HepG2 (cell line): Measurements from ENCODE around the gene P2RY6. TPM values are rescaled to one million over a fixed set of nuclear protein-coding genes. Genes with fewer than 3 reads are reported as not detected.

ENCODE experiments used
- DBP ChIP-seq: sonication (generic); formaldehyde crosslinking; IDR thresholded peaks from 2 replicates; pipeline ENCODE4 v1.4.0; 2020; ENCODE audit warnings: missing genetic modification reagents; ENCODE audit errors: not compliant biosample characterization
- FIP1L1 ChIP-seq: fragments of 200-400 bp; formaldehyde crosslinking; IDR thresholded peaks from 2 replicates; pipeline ENCODE4 v1.6.1; 2018; ENCODE audit warnings: low read depth, mild to moderate bottlenecking, low read length, moderate library complexity, borderline replicate concordance; ENCODE audit not compliant: insufficient read depth
- FOXA3 ChIP-seq: IDR thresholded peaks from 2 replicates; pipeline ENCODE4 v1.6.1; 2016; ENCODE audit warnings: missing genetic modification reagents, missing compliant biosample characterization
- NFYB ChIP-seq: sonication (generic); formaldehyde crosslinking; IDR thresholded peaks from 2 replicates; pipeline ENCODE4 v1.4.0; 2020; ENCODE audit warnings: missing genetic modification reagents
- PCBP1 ChIP-seq: fragments of 200-400 bp; formaldehyde crosslinking; IDR thresholded peaks from 2 replicates; pipeline ENCODE4 v1.6.1; 2017; ENCODE audit warnings: mild to moderate bottlenecking, low read depth, low read length, borderline replicate concordance
- PRDM15 ChIP-seq: sonication (generic); formaldehyde crosslinking; IDR thresholded peaks from 2 replicates; pipeline ENCODE4 v1.4.0; 2020; ENCODE audit warnings: missing genetic modification reagents
- RBM22 ChIP-seq: fragments of 200-400 bp; formaldehyde crosslinking; optimal IDR thresholded peaks from 2 replicates; pipeline ENCODE3; 2017; ENCODE audit warnings: mild to moderate bottlenecking, low read length, moderate library complexity
- RXRB ChIP-seq: IDR thresholded peaks from 2 replicates; pipeline ENCODE4 v1.6.1; 2016; ENCODE audit warnings: borderline replicate concordance, missing genetic modification reagents, missing compliant biosample characterization
- SMAD3 ChIP-seq: sonication (generic); formaldehyde crosslinking; IDR thresholded peaks from 2 replicates; pipeline ENCODE4 v1.4.0; 2020; ENCODE audit warnings: missing genetic modification reagents
- SOX5 ChIP-seq: IDR thresholded peaks from 2 replicates; pipeline ENCODE4 v1.6.1; 2016; ENCODE audit warnings: borderline replicate concordance
- TFDP2 ChIP-seq: sonication (generic); formaldehyde crosslinking; IDR thresholded peaks from 2 replicates; pipeline ENCODE4 v1.4.0; 2020; ENCODE audit warnings: missing genetic modification reagents
- ZNF496 ChIP-seq: sonication (generic); formaldehyde crosslinking; IDR thresholded peaks from 2 replicates; pipeline ENCODE4 v1.8.1; 2023; ENCODE audit warnings: mild to moderate bottlenecking, moderate library complexity, missing genetic modification reagents; ENCODE audit not compliant: insufficient replicate concordance
- ZNF639 ChIP-seq: conservative IDR thresholded peaks from 2 replicates; pipeline ENCODE4 v1.6.1; 2018; ENCODE audit warnings: missing genetic modification reagents
- polyA plus RNA-seq, 8 experiments: library from polyadenylated mRNA; depleted of rRNA in 3 of 8; stranded (reverse) in 7 of 8; unstranded in 1 of 8; fragments of >200 nt; fragmentation: Illumina TruSeq in 4 of 8; extraction: Trizol in 4 of 8; gene quantifications; 2 replicates each; pipeline versions ENCODE4 v1.2.1 to v1.2.3, GENCODE V29; 2011 to 2016; ENCODE audit warnings: low read depth in 4 of 8, missing spikeins in 1 of 8, mixed read lengths in 1 of 8; ENCODE audit not compliant: insufficient read depth in 1 of 8
- total RNA-seq, 5 experiments: library from RNA; depleted of rRNA; stranded (reverse); fragments of >200 nt; fragmentation: Illumina TruSeq; extraction: Trizol; gene quantifications; 2 replicates each; pipeline ENCODE4 v1.2.3, GENCODE V29; 2016; ENCODE audit warnings: low read depth in 1 of 5
- TF ChIP-seq, protein P1 (sequence below): sonication (generic); formaldehyde crosslinking; IDR thresholded peaks from 2 replicates; pipeline ENCODE4 v1.4.0; 2020; ENCODE audit warnings: missing genetic modification reagents

The P2RY6 gene
- total and polyA plus RNA-seq, 2 of the 13 experiments (the other 11 are each of a cell fraction or from before 2014, with no cell fraction given) = 0.09 to 0.29 TPM

DNA sequence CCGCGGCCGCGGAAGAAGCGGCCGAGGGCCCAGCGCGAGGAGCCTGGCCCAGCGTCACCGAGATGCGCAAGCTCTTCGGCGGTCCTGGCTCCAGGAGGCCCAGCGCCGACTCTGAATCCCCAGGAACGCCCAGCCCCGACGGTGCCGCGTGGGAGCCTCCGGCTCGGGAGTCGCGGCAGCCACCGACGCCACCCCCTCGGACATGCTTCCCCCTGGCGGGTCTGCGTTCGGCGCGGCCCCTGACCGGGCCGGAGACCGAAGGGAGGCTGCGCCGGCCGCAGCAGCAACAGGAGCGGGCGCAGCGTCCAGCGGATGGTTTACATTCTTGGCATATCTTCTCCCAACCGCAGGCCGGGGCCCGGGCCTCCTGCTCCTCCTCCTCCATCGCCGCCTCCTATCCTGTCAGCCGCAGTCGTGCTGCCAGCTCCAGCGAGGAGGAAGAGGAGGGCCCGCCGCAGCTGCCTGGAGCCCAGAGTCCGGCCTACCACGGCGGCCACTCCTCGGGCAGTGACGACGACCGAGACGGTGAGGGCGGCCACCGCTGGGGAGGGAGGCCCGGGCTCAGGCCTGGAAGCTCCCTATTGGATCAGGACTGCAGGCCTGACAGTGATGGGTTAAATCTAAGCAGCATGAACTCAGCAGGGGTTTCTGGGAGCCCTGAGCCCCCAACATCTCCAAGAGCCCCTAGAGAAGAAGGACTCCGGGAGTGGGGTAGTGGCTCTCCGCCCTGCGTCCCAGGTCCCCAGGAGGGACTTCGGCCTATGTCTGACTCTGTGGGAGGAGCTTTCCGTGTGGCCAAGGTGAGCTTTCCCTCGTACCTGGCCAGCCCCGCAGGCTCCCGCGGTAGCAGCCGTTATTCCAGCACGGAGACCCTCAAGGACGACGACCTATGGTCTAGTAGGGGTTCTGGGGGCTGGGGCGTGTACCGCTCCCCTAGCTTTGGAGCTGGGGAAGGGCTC is 37.1 kb downstream of the P2RY6 start (continued):
- TF ChIP-seq SOX5 (CRISPR knock-in tag) (peak; percentile 69; the same call in 1 of the 2 replicates), PRDM15 (peak; percentile 43; the same call in 1 of the 2 replicates), SMAD3 (CRISPR knock-in tag) (no peak), ZNF496 (no peak), FIP1L1 (peak; percentile 39; the same call in 1 of the 2 replicates), NFYB (peak; percentile 35; the same call in 1 of the 2 replicates), FOXA3 (CRISPR knock-in tag) (peak; percentile 66; the same call in 1 of the 2 replicates), PCBP1 (no peak), RXRB (CRISPR knock-in tag) (0 out of 2 replicates have a peak, but pooled peaks have one; percentile 36), RBM22 (no peak), ZNF639 (peak; percentile 81; the same call in 1 of the 2 replicates), TFDP2 (CRISPR knock-in tag) (peak; percentile 69; the same call in 1 of the 2 replicates), DBP (CRISPR knock-in tag) (no peak)
- TF ChIP-seq, protein P1, sequence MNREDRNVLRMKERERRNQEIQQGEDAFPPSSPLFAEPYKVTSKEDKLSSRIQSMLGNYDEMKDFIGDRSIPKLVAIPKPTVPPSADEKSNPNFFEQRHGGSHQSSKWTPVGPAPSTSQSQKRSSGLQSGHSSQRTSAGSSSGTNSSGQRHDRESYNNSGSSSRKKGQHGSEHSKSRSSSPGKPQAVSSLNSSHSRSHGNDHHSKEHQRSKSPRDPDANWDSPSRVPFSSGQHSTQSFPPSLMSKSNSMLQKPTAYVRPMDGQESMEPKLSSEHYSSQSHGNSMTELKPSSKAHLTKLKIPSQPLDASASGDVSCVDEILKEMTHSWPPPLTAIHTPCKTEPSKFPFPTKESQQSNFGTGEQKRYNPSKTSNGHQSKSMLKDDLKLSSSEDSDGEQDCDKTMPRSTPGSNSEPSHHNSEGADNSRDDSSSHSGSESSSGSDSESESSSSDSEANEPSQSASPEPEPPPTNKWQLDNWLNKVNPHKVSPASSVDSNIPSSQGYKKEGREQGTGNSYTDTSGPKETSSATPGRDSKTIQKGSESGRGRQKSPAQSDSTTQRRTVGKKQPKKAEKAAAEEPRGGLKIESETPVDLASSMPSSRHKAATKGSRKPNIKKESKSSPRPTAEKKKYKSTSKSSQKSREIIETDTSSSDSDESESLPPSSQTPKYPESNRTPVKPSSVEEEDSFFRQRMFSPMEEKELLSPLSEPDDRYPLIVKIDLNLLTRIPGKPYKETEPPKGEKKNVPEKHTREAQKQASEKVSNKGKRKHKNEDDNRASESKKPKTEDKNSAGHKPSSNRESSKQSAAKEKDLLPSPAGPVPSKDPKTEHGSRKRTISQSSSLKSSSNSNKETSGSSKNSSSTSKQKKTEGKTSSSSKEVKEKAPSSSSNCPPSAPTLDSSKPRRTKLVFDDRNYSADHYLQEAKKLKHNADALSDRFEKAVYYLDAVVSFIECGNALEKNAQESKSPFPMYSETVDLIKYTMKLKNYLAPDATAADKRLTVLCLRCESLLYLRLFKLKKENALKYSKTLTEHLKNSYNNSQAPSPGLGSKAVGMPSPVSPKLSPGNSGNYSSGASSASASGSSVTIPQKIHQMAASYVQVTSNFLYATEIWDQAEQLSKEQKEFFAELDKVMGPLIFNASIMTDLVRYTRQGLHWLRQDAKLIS = no peak
